K562 (cell line): Measurements from ENCODE around the gene DLX2. TPM values are rescaled to one million over a fixed set of nuclear protein-coding genes. Genes with fewer than 3 reads are reported as not detected.

ENCODE experiments used
- DLX4 ChIP-seq: fragments of 250-450 bp; sonication (Bioruptor Pico); IDR thresholded peaks from 2 replicates; pipeline ENCODE4 v1.6.1; 2021; ENCODE audit warnings: mild to moderate bottlenecking
- NR4A1 ChIP-seq, 2 experiments: fragments of 250-450 bp in 1 of 2; fragments of 450-650 bp in 1 of 2; sonication (Bioruptor Pico) in 1 of 2; IDR thresholded peaks; 2 replicates each; pipeline versions ENCODE4 v1.4.0 to v1.6.1; 2016 to 2020; ENCODE audit warnings: mild to moderate bottlenecking in 2 of 2, missing compliant biosample characterization in 1 of 2, missing genetic modification characterization in 1 of 2, moderate library complexity in 1 of 2
- POLR2G ChIP-seq: fragments of 200-400 bp; formaldehyde crosslinking; IDR thresholded peaks from 2 replicates; pipeline ENCODE4 v1.6.1; 2017; ENCODE audit warnings: low read depth, mild to moderate bottlenecking, antibody characterized with exemption, low read length, moderate library complexity
- RBFOX2 ChIP-seq: fragments of 200-400 bp; formaldehyde crosslinking; IDR thresholded peaks from 2 replicates; pipeline ENCODE4 v1.6.1; 2017; ENCODE audit warnings: low read depth, mild to moderate bottlenecking, low read length, moderate library complexity
- SIRT6 ChIP-seq: IDR thresholded peaks from one replicate; pipeline ENCODE4 v1.6.1; 2012; ENCODE audit warnings: low read depth, mild to moderate bottlenecking, control low read depth, inconsistent platforms, low read length, moderate library complexity
- SMARCB1 ChIP-seq: IDR thresholded peaks from 2 replicates; pipeline ENCODE4 v1.6.1; 2011; ENCODE audit warnings: improper control_type of control experiment, low read depth; ENCODE audit not compliant: insufficient read length
- STAG1 ChIP-seq: sonication (generic); formaldehyde crosslinking; IDR thresholded peaks from 2 replicates; pipeline ENCODE4 v1.5.0; 2020; ENCODE audit warnings: missing genetic modification reagents, borderline replicate concordance
- ZBTB33 ChIP-seq: sonication (generic); formaldehyde crosslinking; IDR thresholded peaks from 2 replicates; pipeline ENCODE4 v1.8.1; 2023; ENCODE audit warnings: mild to moderate bottlenecking, missing genetic modification reagents
- polyA plus RNA-seq, 8 experiments: library from polyadenylated mRNA; depleted of rRNA in 4 of 8; stranded (reverse) in 5 of 8; unstranded in 3 of 8; fragments of >200 nt; fragmentation: Nextera tagmentation in 2 of 8; fragmentation: Illumina TruSeq in 1 of 8; extraction: Ambion mirVana in 2 of 8; extraction: Trizol in 1 of 8; gene quantifications; 2 replicates each; pipeline versions ENCODE4 v1.2.1 to v1.2.3, GENCODE V29; 2011 to 2014; ENCODE audit warnings: inconsistent platforms in 1 of 8, missing spikeins in 1 of 8
- total RNA-seq, 7 experiments: library from RNA; depleted of rRNA in 6 of 7; stranded (reverse); fragments of >200 nt in 6 of 7; fragmentation: Illumina TruSeq in 2 of 7; extraction: Trizol in 2 of 7; gene quantifications; 2 replicates each; pipeline versions ENCODE4 v1.2.1 to v1.2.3, GENCODE V29; 2011 to 2021; ENCODE audit warnings: low replicate concordance in 1 of 7

The DLX2 gene
- total and polyA plus RNA-seq, 9 of the 15 experiments (the other 6 are each of a cell fraction or from before 2014, with no cell fraction given) = 0.14 to 4.3 (median 0.86) TPM

DNA sequence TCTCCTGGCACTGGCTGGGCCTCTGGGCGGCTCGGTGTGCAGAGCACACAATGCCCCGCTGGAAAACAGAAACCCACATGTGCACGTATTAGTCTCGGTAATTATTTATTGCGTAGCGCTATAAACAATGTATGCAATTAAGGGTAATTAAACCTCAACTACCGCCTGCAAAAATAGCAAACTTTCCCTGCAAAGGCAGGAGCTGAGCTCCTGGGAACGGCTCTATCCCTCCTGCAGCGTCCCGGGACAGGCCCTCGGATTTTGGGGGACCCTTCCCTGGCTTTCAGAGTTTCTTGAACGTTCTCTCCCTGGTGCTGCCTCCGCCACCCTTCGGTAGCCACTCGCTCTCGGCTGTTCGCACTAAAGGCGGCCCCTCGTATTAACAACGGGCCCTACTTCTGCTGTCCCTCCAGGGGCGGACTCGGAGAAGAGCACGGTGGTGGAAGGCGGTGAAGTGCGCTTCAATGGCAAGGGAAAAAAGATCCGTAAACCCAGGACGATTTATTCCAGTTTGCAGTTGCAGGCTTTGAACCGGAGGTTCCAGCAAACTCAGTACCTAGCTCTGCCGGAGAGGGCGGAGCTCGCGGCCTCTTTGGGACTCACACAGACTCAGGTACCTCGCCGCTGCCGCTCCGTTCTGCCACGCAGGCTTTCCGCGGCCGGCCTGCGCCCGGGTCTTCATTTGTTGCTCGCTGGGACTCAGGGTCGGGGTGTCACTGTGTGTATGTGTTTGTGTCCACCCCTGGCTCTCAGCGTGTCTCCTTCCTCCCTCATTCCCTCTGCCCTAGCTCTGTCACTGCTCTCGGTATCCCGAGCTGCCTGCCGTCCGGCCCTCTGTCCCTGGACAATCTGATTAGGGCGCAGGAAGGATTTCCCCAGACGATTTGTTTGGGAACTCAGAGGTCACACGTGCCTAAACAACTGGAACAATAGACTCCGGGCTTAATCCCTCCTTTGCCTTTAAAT, 16.2 kb downstream of the DLX2 start (continued):
- peak; percentile 57 for TF ChIP-seq POLR2G
- TF ChIP-seq ZBTB33 = peak; percentile 24; the same call in 1 of the 2 replicates
- no peak for TF ChIP-seq SIRT6
- peak; percentile 64 for TF ChIP-seq RBFOX2
- TF ChIP-seq DLX4 (CRISPR knock-in tag) = no peak
- TF ChIP-seq SMARCB1 = no peak
- 0 out of 2 replicates have a peak, but pooled peaks have one; percentile 4 for TF ChIP-seq STAG1 (CRISPR knock-in tag)
- no peak for TF ChIP-seq NR4A1 (CRISPR knock-in tag; IDR thresholded peaks at IDR 0.05)
- TF ChIP-seq NR4A1 (tag; IDR thresholded peaks at IDR 0.05) = no peak
